ENCODE measurements around the gene TEFM.
"Not testable (repeated sequence)": the region's sequence is repeated elsewhere in the genome, so short reads cannot be mapped to it uniquely, and the experiment has no call there.

Gene TEFM, protein sequence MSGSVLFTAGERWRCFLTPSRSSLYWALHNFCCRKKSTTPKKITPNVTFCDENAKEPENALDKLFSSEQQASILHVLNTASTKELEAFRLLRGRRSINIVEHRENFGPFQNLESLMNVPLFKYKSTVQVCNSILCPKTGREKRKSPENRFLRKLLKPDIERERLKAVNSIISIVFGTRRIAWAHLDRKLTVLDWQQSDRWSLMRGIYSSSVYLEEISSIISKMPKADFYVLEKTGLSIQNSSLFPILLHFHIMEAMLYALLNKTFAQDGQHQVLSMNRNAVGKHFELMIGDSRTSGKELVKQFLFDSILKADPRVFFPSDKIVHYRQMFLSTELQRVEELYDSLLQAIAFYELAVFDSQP

DNA sequence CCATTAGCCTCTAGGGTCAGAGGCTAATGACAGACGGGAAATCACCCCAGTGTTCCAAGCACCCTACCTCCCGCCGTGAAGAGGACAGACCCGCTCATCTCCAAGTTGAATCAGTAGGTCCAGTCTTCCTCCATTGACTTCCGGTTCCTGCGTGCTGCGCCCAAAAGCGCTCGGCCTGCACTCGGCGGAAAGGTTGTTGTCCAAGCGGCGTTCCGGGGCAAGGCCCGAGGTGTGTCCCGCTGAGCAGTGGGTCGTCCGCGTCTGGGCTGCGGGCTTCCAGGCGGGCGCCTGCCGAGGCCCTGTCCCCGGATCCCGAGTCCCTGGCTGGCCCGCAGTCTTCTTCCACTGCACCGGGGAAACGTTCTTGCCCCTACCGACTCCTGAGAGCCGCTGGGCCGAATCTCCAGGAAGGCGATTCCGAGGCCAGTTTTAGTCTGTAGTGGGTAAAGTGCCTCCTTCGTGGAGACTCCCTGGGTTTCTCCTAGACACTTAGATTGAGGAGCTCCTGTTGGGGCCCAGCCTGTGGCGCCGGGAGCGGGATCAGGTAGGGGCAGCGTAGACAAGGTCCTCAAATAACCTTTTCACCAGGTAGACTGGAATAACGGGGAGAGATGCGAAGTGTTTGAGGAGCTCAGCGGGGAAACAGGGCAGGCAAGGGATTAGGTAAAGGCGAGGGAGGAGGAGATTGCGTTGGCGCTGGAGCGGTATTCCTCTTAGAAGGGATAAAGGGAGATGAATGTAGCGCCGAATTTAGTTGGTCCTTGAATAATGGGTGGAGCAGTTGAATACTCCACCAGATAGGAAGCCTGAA is at the start of gene TEFM:
TSS of gene TEFM (minus strand) at position 138 of the 811 bp plus-strand sequence. CDS start at position 98, 40 bp downstream.
- peak; percentile 95 for DNase-seq

DNA sequence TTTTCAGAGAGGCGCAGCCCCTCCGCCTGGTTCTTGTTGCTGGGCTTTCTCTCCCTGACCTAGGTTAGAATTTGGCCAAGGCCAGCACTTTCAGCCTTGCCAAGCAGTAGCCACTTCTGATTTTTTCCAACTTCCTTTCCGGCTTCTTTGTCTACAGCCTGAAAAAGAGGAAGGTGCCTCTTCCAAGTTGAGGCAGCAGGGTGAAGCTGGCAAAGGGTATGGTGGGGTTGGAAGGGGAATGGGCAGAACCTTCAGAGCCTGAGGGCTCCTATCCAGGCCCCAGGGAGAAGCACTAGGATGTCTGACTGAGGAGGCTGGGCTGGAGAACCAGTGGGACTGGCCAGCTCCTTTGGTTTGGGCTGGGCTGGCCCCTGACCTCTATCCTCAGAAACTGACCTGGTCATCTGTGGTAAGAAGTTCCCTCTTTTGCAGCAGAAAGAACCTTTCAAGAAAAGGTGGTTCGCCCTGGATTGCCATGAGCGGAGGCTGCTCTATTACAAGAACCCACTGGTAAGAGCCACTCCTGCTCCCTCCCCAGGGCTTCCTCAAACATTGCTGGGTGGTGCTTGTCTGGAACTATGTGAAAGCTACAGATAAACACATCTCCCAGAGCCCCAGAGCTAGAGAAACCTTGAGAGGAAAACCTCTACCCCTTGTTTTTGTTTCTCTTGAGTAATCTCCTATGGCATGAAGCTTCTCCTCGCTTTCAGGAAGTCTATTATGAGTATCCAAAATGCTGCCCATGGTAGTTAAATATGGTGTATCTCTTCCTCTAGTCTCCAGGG is 48.2 kb upstream of the TEFM start:
- DNase-seq: no peak

DNA sequence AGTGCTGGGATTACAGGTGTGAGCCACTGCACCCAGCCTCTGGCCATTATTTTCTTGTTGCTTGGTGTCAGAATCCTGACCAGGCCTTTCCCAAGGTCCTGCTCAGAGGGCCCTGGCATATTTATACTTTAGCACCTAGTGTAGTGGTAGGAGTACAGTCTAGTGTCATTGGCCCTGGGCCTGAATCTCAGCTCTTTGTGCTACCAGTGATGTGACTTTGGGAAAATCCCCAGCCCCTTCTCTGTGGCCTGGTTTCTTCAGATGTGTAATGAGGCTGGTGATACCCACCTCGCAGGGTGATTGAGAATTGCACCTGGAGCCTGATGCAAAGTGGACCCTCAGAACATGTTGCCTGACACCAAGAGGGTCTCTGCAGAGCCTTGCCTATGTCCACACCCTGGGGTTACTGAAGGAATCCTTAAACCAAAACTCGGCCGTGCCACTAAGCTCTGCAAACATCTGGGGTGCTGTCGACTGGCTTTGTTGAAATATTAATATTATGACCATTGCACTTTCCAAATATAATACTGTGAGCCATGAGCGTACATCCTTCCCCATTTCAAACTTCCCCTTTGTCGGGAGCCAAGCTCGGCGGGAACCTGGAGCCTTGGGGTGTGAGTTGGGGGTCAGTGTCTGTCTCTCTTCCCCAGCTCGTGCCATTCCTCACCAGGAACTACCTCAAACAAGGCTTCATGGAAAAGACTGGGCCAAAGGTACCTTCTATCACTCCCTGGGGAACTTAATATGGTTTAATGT is 46.8 kb upstream of the TEFM start:
- DNase-seq: no peak

DNA sequence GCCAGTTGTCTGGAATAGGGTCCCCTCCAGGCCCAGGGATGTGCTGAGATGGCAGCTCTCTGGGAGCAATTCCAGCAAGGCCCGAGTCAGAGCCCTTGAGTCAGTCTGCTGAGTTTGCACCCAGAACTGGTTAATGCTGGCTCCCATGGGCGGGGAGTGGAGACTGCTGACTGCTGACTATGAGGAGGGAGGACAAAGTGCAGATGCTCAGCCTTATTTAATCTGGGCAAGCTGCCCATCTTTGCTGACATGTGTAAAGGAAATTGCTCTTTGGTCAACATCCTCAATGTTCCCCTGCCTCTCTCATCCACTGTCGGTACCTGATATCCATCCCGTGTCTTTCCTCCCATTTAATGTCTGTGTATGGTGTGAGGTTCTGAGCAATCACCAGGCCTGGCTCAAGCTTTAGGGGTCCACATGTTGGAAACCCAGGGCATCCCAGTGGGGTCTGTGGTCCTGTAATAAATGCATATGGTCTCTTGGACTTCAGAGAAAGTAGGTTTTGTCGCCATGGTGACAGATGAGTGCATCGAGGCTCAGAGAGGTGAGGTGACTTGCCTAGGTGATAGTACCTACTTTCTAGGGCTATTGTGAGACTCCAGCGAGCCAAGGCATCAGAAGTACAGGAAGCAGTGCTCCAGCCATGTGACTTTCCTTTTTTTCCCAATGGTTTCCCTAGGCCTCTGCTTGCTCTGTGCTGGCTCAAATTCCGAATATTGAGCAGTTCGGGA is 44.8 kb upstream of the TEFM start:
- no peak for DNase-seq

DNA sequence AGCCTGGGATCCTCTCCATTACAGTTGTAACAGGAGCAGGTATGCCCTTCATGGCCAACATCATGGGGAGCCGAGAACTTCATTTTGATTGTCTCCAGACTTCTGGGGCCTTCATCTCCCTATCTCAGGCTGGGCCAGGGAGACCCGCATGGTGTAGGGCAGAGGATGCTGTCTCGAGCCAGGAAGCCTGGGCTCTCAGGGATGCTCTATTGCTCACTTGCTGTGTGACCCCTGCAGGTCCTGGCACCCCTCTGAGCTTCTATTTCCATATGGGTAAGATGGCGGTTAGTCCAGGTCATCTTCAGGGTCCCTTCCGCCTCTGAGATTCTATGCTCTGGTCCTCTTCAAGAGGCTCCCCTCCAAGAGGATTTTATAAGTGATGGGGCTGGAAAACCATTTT is 44.2 kb upstream of the TEFM start:
- DNase-seq: no peak

DNA sequence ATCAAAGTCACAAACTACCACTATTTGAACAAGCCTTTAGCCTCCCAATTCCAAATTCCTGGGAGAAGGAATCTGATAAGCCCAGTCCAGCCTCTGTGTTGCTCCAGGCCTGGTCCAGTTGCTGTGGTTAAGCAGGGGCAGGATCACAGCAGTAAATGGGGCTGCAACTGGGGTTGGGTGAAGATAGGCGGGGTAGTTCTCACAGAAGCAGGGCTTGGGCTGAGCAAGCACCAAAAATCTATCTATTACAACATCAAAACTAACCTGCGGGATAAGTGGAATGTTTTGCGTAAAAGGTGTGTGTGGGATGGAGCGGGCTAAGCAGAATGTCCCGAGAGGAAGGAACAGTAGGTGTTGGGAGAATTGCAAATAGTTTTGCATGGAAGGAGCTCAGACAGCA is 41.8 kb upstream of the TEFM start:
- DNase-seq: no peak

DNA sequence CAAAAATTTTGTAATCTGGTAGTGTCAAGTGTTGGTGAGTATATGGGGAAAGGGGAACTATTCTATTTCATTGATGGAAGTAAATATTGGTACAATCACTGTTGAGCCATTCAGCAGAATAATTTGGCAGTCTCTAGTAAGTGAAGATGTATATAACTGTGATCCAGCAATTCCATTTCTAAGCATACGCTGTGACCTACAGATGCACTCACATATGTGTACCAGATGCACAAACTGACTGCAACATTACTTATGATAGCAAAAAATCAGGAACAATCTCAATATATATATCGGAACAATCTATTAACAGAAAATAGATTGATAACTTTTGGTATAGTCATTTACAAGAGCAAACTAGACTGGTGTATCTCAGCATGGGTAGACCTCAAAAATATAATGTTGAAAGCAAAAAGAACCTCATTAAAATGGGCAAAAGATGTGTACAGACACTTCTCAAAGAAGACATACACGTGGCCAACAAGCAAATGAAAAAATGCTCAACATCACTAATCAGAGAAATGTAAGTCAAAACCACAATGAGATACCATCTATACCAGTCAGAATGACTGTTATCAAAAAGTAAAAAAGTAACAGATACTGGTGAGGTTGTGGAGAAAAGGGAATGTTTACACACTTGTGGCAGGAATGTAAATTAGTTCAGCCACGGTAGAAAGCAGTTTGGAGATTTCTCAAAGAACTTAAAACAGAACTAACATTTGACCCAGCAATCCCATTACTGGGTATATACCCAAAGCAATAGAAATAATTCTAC is 36.5 kb upstream of the TEFM start:
- no peak for DNase-seq

DNA sequence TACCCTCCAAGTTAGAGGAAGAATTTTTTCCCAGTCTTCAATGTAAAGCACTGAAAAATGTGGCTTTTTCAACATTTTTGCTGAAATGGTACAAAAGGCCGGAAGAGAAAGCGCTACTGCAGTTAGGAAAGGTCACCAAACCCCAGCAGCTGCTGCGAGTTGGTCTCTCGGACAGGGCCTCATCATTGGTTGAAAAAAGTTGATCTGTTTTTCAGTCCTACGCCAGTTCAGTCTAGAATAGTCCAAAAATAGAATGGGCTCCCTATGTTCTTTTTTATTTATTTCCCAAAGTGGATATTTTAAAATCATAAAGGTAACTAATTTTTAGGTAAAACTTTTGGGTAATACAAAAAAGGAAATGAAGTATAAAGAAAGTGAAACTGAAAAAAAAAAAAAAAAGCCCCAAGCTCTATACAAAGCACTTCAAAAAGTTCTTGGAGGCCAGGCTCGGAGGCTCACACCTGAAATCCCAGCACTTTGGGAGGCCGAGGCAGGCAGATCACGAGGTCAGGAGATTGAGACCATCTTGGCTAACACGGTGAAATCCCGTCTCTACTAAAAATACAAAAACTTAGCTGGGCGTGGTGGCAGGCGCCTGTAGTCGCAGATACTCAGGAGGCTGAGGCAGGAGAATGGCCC is 33.1 kb upstream of the TEFM start:
- no peak for DNase-seq

DNA sequence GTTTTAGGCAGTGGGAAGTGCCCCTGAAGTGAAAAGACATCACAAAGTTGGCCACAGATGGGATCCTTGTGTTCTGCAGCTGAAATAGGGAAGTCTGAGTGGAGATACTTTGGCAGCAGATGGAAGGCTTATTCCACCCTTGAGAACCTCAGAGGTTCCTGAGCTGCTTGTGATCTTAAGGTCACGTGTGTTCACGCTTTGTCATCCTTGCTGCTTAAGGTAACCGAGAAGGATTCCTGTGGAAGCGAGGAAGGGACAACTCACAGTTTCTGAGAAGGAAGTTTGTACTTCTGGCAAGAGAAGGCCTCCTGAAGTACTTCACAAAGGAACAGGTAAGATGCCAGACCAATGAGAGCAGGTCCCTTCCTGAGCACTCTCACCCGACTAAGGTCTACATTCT is 27.9 kb upstream of the TEFM start:
- DNase-seq: no peak

DNA sequence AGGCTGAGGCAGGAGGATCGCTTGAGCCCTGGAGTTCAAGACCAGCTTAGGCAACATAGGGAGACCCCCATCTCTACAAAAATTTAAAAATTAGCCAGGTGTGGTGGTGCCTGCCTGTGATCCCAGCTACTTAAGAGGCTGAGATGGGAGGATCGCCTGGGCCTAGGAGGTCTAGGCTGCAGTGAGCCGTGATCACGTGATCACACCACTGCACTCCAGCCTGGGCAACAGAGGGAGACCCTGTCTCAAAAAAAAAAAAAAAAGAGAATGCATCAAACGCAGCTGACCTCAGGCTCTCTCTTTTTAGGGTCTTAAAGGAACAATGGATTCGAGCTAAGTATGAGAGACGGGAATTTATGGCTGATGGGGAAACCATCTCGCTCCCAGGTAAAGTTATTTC is 25.5 kb upstream of the TEFM start:
- not testable (repeated sequence) for DNase-seq

DNA sequence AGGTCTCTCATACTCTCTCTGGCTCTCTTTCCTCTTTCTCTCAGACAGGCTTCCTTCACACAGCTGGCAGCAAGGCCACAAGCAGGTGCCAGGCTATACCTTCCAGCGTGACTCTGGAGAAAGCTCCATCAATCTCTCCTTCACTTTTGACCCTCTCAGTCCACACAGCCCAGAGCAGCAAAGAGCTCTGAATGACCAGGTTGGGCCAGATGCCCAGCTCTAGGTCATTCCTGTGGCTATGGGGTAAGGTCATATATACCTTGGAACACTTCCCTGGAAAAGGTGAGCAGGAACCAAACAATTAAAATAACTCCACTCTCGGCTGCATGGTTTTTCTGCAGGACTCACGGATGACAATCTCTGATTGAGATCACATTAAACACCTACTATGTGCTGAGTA is 24.5 kb upstream of the TEFM start:
- no peak for DNase-seq

DNA sequence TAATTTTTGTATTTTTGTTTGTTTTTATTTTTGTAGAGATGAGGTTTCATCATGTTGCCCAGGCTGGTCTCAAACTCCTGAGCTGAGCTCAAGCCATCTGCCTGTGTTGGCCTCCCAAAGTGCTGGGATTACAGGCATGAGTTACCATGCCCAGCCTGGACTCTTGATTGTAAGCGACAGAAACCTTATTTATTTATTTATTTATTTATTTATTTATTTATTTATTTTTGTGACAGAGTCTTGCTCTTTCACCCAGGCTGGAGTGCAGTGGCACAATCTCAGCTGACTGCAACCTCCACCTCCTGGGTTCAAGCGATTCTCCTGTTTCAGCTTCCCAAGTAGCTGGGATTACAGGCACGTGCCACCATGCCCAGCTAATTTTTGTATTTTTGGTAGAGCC is 23.8 kb upstream of the TEFM start:
- DNase-seq: not testable (repeated sequence)

DNA sequence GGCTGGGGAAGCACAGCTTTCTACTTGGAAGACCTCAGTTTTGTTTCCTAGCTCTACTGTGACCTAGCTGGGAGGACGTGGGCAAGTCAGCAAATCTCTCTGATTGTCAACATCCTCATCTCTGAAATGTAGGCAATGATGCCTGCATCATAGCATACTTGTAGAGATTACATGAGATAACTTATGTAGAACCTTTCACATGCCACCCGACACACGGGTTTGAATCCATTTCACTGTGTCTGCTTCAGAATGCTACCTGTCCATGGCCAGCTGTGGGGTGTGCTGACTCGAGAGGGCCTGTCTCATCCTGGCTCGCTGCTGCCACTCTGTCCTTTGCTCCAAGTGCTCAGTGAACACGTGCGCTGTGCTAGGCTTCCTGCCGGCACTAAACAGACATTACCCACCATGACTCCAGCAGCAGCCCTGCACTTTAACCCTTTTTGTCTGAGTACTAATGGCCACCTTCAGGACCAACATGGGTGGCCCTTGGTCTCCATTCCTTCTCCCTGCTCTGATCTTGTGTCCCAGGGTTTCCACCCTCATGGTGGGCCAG is 23.1 kb upstream of the TEFM start:
- no peak for DNase-seq

DNA sequence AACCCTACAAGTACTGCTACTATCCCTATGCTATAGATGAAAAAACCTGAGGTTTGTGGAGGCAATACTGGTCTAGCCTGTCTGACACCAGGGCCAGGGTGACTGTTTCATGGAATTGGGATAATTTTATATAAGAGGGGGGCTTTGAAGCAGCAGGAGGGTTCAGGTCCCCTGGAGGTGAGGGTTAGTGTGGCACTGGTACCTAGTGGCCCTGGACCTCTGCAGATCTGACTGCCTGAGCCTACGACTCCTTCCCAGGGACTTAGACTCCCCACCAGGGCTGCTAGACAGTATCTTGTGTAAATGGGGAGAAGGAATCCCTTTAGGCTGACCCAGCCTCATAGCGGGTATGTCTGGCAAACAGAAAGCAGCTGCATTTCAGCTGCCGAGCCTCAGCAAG is 22.5 kb upstream of the TEFM start:
- no peak for DNase-seq

DNA sequence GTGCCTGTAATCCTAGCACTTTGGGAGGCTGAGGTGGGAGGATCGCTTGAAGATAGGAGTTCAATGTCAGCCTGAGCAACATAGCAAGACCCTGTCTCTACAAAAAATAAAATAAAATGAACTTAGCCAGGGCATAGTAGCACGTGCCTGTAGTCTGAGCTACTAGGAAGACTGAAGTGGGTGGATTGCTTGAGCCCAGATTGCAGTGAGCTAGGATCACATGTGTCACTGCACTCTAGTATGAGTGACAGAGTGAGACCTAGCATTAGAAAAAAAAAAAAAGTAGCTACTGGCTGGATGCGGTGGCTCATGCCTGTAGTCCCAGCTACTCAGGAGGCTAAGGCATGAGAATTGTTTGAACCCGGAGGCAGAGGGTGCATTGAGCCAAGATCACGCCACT is 21.7 kb upstream of the TEFM start:
- no peak for DNase-seq

DNA sequence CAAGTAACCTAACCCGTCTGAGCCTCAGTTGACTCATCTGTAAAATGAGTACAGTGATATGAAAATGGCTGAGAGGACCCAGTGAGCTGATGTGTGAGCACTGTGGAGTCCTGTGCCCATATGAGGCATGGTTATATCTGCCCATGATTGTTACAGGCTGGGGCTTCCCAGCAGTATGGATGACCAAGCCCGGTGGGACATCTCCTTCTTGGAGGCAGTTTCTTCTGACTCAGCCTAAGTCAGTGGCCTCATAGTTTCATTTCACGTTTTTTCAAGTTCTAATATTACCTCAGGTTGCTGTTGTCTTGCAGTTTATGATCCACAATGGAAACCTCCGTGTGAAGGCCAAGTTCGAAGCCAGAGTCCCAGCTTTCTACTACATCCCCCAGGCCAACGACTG is 20.5 kb upstream of the TEFM start:
- DNase-seq: no peak

DNA sequence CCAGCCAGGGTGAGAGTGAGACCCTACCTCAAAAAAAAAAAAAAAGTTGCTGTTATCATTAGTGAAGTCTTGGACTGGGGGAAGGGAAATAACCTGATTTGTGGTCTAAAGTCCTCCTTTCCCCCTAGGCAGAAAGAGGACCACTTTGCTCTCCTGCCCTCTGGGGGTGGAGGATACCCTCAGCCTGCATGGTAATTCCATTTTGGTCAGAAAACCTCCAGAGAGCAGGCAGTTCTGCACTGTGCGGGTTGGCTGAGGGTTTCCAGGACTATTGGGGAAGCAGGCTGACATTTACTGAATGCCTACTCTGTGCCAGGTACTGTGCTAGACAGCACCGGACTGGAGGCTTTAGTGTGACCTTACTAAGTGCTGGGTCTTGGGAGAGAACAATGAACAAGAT is 18.3 kb upstream of the TEFM start:
- no peak for DNase-seq

DNA sequence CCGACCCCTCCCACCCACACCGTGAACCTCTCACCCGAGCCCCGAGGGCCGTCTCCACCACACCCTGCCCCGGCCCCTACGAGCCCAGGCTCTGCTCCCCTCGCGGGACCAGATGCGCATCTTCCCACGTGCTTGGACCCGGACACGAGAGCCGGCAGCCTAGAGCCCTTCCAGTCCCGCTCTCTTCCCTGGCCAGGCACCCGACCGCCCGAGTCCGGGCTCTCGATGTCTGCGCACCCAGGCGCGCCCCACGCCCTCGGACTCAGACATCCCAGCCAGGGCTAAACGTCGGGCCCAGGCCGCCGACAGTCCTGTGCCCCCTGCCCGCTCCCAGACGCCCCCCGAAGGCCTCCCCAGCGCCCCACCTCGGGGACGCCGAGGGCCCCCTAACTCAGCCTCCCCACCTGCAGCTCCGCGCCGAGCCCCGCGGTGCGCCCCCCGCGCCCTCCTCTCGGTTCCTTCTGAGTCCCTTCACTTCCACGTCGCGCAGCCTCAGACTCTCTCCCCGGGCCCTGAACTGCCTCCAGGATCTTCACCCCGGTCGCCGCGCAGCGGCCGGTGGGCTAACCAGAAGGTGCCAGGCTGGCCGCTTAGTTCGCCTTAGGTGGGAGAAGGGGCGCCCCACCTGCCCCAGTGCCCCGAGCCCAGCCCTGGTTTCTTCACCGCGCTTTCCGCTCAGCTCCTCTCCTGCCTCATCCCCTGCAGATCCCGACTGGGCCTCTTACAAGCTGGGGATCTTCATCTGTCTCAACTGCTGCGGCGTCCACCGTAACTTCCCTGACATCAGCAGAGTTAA is 16.4 kb upstream of the TEFM start:
- peak; percentile 56 for DNase-seq

DNA sequence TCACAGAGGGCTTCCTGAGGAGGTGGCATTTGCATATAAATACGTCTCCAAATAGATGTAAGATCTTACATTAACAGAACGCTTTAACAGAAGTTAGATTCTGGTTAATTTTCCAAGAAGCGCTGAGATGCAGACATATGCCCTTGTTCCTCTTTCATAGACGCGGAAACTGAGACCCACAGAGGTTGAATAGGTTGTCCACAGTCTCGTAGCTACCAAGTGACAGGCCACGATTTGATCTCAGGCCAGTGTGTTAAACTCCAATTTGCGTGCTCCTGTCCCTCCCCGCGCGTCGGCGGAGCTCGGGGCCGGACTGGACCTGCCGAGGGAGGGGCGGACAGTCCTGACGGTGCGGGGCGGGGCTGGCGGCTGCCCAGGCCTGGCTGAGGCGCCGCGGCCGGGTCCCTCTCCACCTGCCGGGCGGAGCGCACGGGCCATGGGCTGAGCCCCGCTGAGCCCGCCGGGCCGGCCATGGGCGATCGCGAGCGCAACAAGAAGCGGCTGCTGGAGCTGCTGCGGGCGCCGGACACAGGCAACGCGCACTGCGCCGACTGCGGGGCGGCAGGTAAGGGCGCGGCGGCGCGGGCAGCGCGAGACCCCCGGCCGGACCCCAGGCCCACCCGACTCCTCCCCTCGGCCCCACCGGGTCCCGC is 15.6 kb upstream of the TEFM start, which contains the start of gene ADAP2:
TSS of gene ADAP2 (plus strand) at position 402 of the 653 bp plus-strand sequence. CDS start at position 472, 70 bp downstream.
- no peak for DNase-seq
